Measurements from ENCODE around the gene TIAM1.

Gene TIAM1

GRCh38 chr21:31354604-31355443 is 10.8 kb upstream of the TIAM1 start:
- peak; percentile 76 to 84 for DNase-seq

- peak in 1 of 2 donors; percentile 23 for DNase-seq
Observed at GRCh38 chr21:31354122-31354521, 10.1 kb upstream of the TIAM1 start.

GRCh38 chr21:31352836-31353235 is 8.8 kb upstream of the TIAM1 start:
- DNase-seq: no peak

- no peak for DNase-seq
Observed at GRCh38 chr21:31351960-31352359, 7.9 kb upstream of the TIAM1 start.

- DNase-seq: no peak
Observed at GRCh38 chr21:31351438-31351837, 7.4 kb upstream of the TIAM1 start.

GRCh38 chr21:31349208-31349607 is 5.1 kb upstream of the TIAM1 start:
- DNase-seq: no peak

GRCh38 chr21:31348188-31348587 is 4.1 kb upstream of the TIAM1 start:
- no peak for DNase-seq

- DNase-seq: no peak
Observed at GRCh38 chr21:31347435-31348032, 3.5 kb upstream of the TIAM1 start.

- no peak for DNase-seq
Observed at GRCh38 chr21:31346256-31346821, 2.3 kb upstream of the TIAM1 start.

GRCh38 chr21:31345136-31345535 is 1.1 kb upstream of the TIAM1 start:
- no peak for DNase-seq

GRCh38 chr21:31343030-31343510 is 991 bp downstream of the TIAM1 start:
- DNase-seq: no peak

GRCh38 chr21:31342348-31342747 is 1.7 kb downstream of the TIAM1 start:
- DNase-seq: no peak

- no peak for DNase-seq
Observed at GRCh38 chr21:31340942-31341487, 3.0 kb downstream of the TIAM1 start.

- no peak for DNase-seq
Observed at GRCh38 chr21:31340514-31340913, 3.5 kb downstream of the TIAM1 start.

GRCh38 chr21:31339721-31340120 is 4.3 kb downstream of the TIAM1 start:
- no peak for DNase-seq

- no peak for DNase-seq
Observed at GRCh38 chr21:31338908-31339368, 5.1 kb downstream of the TIAM1 start.

GRCh38 chr21:31337996-31338907 is 5.8 kb downstream of the TIAM1 start:
- DNase-seq: no peak

- DNase-seq: no peak
Observed at GRCh38 chr21:31337086-31337485, 7.0 kb downstream of the TIAM1 start.

- DNase-seq: no peak
Observed at GRCh38 chr21:31336739-31337040, 7.4 kb downstream of the TIAM1 start.

GRCh38 chr21:31335957-31336738 is 7.9 kb downstream of the TIAM1 start:
- DNase-seq: peak; percentile 21 to 47

GRCh38 chr21:31334648-31335121 is 9.4 kb downstream of the TIAM1 start:
- DNase-seq: no peak

GRCh38 chr21:31332525-31332924 is 11.5 kb downstream of the TIAM1 start:
- no peak for DNase-seq
